K562 (cell line): ENCODE measurements around the gene KIAA0825. TPM values are rescaled to one million over a fixed set of nuclear protein-coding genes. Genes with fewer than 3 reads are reported as not detected.

Experiments used
- ATAC-seq: fragments of 200-7000 bp; cut with Tn5 transposase; 3 replicates; pipeline ENCODE4 v1.9.1; 2020; ENCODE audit warnings: moderate library complexity
- BruUV-seq: library from RNA; stranded (reverse); fragments of 400-500 nt; replicated peaks from 2 replicates; lab custom pipeline; 2021; lab: Mats Ljungman, UMichigan
- CTCF ChIA-PET: fragments of 300-600 bp; formaldehyde crosslinking; extraction: SDS; loops from one replicate; lab custom pipeline; 2021; ENCODE audit warnings: low intra/inter-chr PET ratio; lab: Yijun Ruan, JAX
- POLR2A ChIA-PET: fragments of 300-600, 350-650 bp; sonication (Branson Sonifier 250); formaldehyde crosslinking; extraction: SDS; loops from one replicate; lab custom pipeline; 2021; ENCODE audit warnings: antibody characterized with exemption, inconsistent platforms; lab: Yijun Ruan, JAX
- DNase-seq, 4 experiments: peaks; one replicate each; pipeline versions ENCODE4 v3.0.0 to v3.0.0-alpha.2; 2011 to 2018; ENCODE audit warnings: low spot score in 3 of 4, mixed read lengths in 3 of 4; ENCODE audit errors: extremely low read depth in 1 of 4
- FAIRE-seq: peaks from 2 replicates; lab custom pipeline; 2011; peaks lifted over from hg19 to GRCh38; lab: Jason Lieb, UNC
- H2AFZ ChIP-seq: 2 replicates; pipeline ENCODE4 v1.6.0; 2011; ENCODE audit warnings: low read depth, low read length, control low read depth, inconsistent platforms
- H3K27ac ChIP-seq: fragments of 200-600 bp; 3 replicates; pipeline ENCODE4 v1.8.0; 2011; ENCODE audit warnings: low read depth, mild to moderate bottlenecking, control low read depth, inconsistent platforms, low read length, moderate library complexity, mixed read lengths; ENCODE audit errors: extremely low read depth
- H3K27me3 ChIP-seq, 2 experiments: fragments of 300-600 bp in 1 of 2; 2 replicates in 1 of 2; 3 replicates in 1 of 2; pipeline versions ENCODE4 v1.6.0 to v1.8.0; 2011; ENCODE audit warnings: inconsistent platforms in 2 of 2, low read length in 2 of 2, mild to moderate bottlenecking in 1 of 2, mixed read lengths in 1 of 2, moderate library complexity in 1 of 2; ENCODE audit not compliant: control insufficient read depth in 2 of 2, insufficient read depth in 2 of 2
- H3K36me3 ChIP-seq: fragments of 300-600 bp; 3 replicates; pipeline ENCODE4 v1.8.0; 2011; ENCODE audit warnings: mild to moderate bottlenecking, low read length, inconsistent platforms; ENCODE audit not compliant: control insufficient read depth, insufficient read depth
- H3K4me1 ChIP-seq, 2 experiments: fragments of 200-600 bp in 1 of 2; replicated peaks in 1 of 2; 2 replicates in 1 of 2; 3 replicates in 1 of 2; pipeline versions ENCODE4 v1.5.1 to v1.8.0; 2011; ENCODE audit warnings: inconsistent platforms in 2 of 2, low read length in 2 of 2, mild to moderate bottlenecking in 1 of 2, mixed read lengths in 1 of 2, moderate library complexity in 1 of 2; ENCODE audit not compliant: control insufficient read depth in 2 of 2, insufficient read depth in 2 of 2
- H3K4me2 ChIP-seq: 2 replicates; pipeline ENCODE4 v1.6.1; 2011; ENCODE audit warnings: low read length, control low read depth, inconsistent platforms, mixed read lengths; ENCODE audit not compliant: insufficient read depth
- H3K4me3 ChIP-seq: fragments of 200-600 bp; sonication (generic), shearing (Covaris generic); 2 replicates; pipeline ENCODE4 v1.5.1; 2016; ENCODE audit warnings: control low read depth, inconsistent platforms
- H3K79me2 ChIP-seq: fragments of 200-600 bp; 3 replicates; pipeline ENCODE4 v1.8.0; 2011; ENCODE audit warnings: low read length, inconsistent platforms; ENCODE audit not compliant: control insufficient read depth, insufficient read depth
- H3K9ac ChIP-seq, 2 experiments: 2 replicates each; pipeline versions ENCODE4 v1.6.0 to v1.6.1; 2011; ENCODE audit warnings: low read depth in 2 of 2, low read length in 2 of 2, control low read depth in 1 of 2, inconsistent platforms in 1 of 2, mild to moderate bottlenecking in 1 of 2, mixed read lengths in 1 of 2; ENCODE audit not compliant: insufficient read depth in 1 of 2
- H3K9me1 ChIP-seq: one replicate; pipeline ENCODE4 v1.6.0; 2011; ENCODE audit warnings: inconsistent platforms, mild to moderate bottlenecking, low read length, moderate library complexity; ENCODE audit not compliant: control insufficient read depth, insufficient read depth
- H3K9me3 ChIP-seq: replicated peaks from 2 replicates; pipeline ENCODE4 v1.5.1; 2011; ENCODE audit warnings: low read depth, low read length, inconsistent platforms; ENCODE audit not compliant: control insufficient read depth, insufficient read depth
- H4K20me1 ChIP-seq: replicated peaks from 2 replicates; pipeline ENCODE4 v1.6.1; 2011; ENCODE audit warnings: low read length, inconsistent platforms, mixed read lengths; ENCODE audit not compliant: control insufficient read depth, insufficient read depth
- GABPB1 ChIP-seq: sonication (generic); formaldehyde crosslinking; IDR thresholded peaks from 2 replicates; pipeline ENCODE4 v1.8.0; 2022; ENCODE audit warnings: mild to moderate bottlenecking, missing genetic modification reagents
- NELFE ChIP-seq: IDR thresholded peaks from 2 replicates; pipeline ENCODE4 v1.6.1; 2011; ENCODE audit warnings: mild to moderate bottlenecking; ENCODE audit not compliant: insufficient read depth, insufficient read length
- NKRF ChIP-seq: fragments of 450-650 bp; IDR thresholded peaks from 2 replicates; pipeline ENCODE4 v1.6.1; 2016; ENCODE audit warnings: borderline replicate concordance
- PRMT5 ChIP-seq: sonication (generic); formaldehyde crosslinking; IDR thresholded peaks from 2 replicates; pipeline ENCODE4 v1.5.0; 2020; ENCODE audit warnings: missing genetic modification reagents
- RB1 ChIP-seq: fragments of 450-650 bp; IDR thresholded peaks from 2 replicates; pipeline ENCODE4 v1.6.1; 2017; ENCODE audit warnings: low read depth, mild to moderate bottlenecking
- RFX5 ChIP-seq: IDR thresholded peaks from 2 replicates; pipeline ENCODE4 v1.6.1; 2011; ENCODE audit warnings: low read depth, mild to moderate bottlenecking, improper control_type of control experiment, low read length
- RREB1 ChIP-seq: fragments of 250-450 bp; sonication (Bioruptor Pico); IDR thresholded peaks from 2 replicates; pipeline ENCODE4 v1.4.0; 2020
- SP2 ChIP-seq: IDR thresholded peaks from 2 replicates; pipeline ENCODE4 v1.6.1; 2011; ENCODE audit warnings: mild to moderate bottlenecking, low read depth, low read length, moderate library complexity; ENCODE audit not compliant: poor library complexity, severe bottlenecking; ENCODE audit errors: extremely low read depth
- TGIF2 ChIP-seq: sonication (generic); formaldehyde crosslinking; IDR thresholded peaks from 2 replicates; pipeline ENCODE4 v1.8.1; 2022; ENCODE audit warnings: mild to moderate bottlenecking, missing genetic modification reagents, moderate library complexity
- ZFP91 ChIP-seq: sonication (generic); formaldehyde crosslinking; IDR thresholded peaks from 2 replicates; pipeline ENCODE4 v1.8.0; 2022; ENCODE audit warnings: mild to moderate bottlenecking, missing genetic modification reagents
- ZNF384 ChIP-seq: IDR thresholded peaks from 2 replicates; pipeline ENCODE4 v1.6.1; 2012; ENCODE audit warnings: low read depth, low read length, improper control_type of control experiment
- ZNF766 ChIP-seq: fragments of 200-800 bp; sonication (Bioruptor generic); conservative IDR thresholded peaks from 2 replicates; pipeline ENCODE4 v1.6.1; 2016; ENCODE audit warnings: missing genetic modification characterization, missing compliant biosample characterization
- WGBS: fragments of 100-300 bp; shearing (Covaris generic); methylation state at CpG from one replicate; pipeline ENCODE4 v1.1.6; 2016; ENCODE audit warnings: low coverage, mixed read lengths; ENCODE audit not compliant: insufficient coverage; ENCODE audit errors: missing lambda C conversion rate; 5-methylcytosine and 5-hydroxymethylcytosine counted together
- in situ Hi-C: fragments of 300-500 bp; cut with MboI; formaldehyde crosslinking; loops from 4 replicates; pipeline ENCODE4 v1.15.0; 2018; ENCODE audit warnings: inconsistent platforms, mixed read lengths
- intact Hi-C: fragments of 100-400 bp; cut with micrococcal nuclease; formaldehyde crosslinking; loops from 2 replicates; pipeline ENCODE4 v1.14.2; 2022
- polyA plus RNA-seq, 8 experiments: library from polyadenylated mRNA; depleted of rRNA in 4 of 8; stranded (reverse) in 5 of 8; unstranded in 3 of 8; fragments of >200 nt; fragmentation: Nextera tagmentation in 2 of 8; fragmentation: Illumina TruSeq in 1 of 8; extraction: Ambion mirVana in 2 of 8; extraction: Trizol in 1 of 8; gene quantifications; 2 replicates each; pipeline versions ENCODE4 v1.2.1 to v1.2.3, GENCODE V29; 2011 to 2014; ENCODE audit warnings: inconsistent platforms in 1 of 8, missing spikeins in 1 of 8
- total RNA-seq, 7 experiments: library from RNA; depleted of rRNA in 6 of 7; stranded (reverse); fragments of >200 nt in 6 of 7; fragmentation: Illumina TruSeq in 2 of 7; extraction: Trizol in 2 of 7; gene quantifications; 2 replicates each; pipeline versions ENCODE4 v1.2.1 to v1.2.3, GENCODE V29; 2011 to 2021; ENCODE audit warnings: low replicate concordance in 1 of 7

KIAA0825 gene
- total and polyA plus RNA-seq, 9 of the 15 experiments (the other 6 are each of a cell fraction or from before 2014, with no cell fraction given) = 0.05 to 0.36 (median 0.16) TPM; not detected in 1

- TF ChIP-seq ZFP91 = no peak
- no peak for TF ChIP-seq SP2
- no peak for TF ChIP-seq PRMT5
- TF ChIP-seq TGIF2 (CRISPR knock-in tag) = no peak
- TF ChIP-seq ZNF766 (CRISPR knock-in tag) = no peak
- TF ChIP-seq RFX5 = no peak
- TF ChIP-seq GABPB1 (CRISPR knock-in tag) = no peak
- TF ChIP-seq ZNF384 = no peak
- TF ChIP-seq NELFE = no peak
Observed at GRCh38 chr5:94544031-94544650, 74.3 kb downstream of the KIAA0825 start (continued).

- FAIRE-seq = no peak
- intact Hi-C loops (no loop called here), in situ Hi-C loops (no loop called here)
- no TSS peak for BruUV-seq
- Histone ChIP-seq H3K9me3 (no peaks in the 10 kb centered on the region), H3K27ac (no peak overlapping the region), H3K4me3 (no peak overlapping the region), H3K27me3 (no peaks in the 10 kb centered on the region), H3K4me1 (no peaks in the 10 kb centered on the region), H3K9me1 (no peaks in the 10 kb centered on the region), H3K79me2 (no peaks in the 10 kb centered on the region), H3K4me2 (no peak overlapping the region), H2AFZ (no peak overlapping the region), H3K9ac (no peak overlapping the region), H3K36me3 (no peaks in the 10 kb centered on the region), H4K20me1 (no peaks in the 10 kb centered on the region)
- POLR2A ChIA-PET = no interaction called here
- no peak for DNase-seq
- 0% methylated on average over 6 of the region's 6 CpGs for WGBS
- ATAC-seq = no peak
- CTCF ChIA-PET = no interaction called here
- no peak for TF ChIP-seq NKRF
- TF ChIP-seq RB1 = no peak
- TF ChIP-seq RREB1 (CRISPR knock-in tag) = no peak
Observed at GRCh38 chr5:94540856-94541494, 77.4 kb downstream of the KIAA0825 start.
